Activated naive CD4-positive, alpha-beta T cell treated with anti-CD3 and anti-CD28 coated beads, Interleukin-2, amount 10 ng/mL, durations not matched to agents 7 days and 5 days (primary cell): ENCODE results near the gene PPP1R2.
A peak's percentile ranks its signal among the peaks of the same experiment; 100 is the strongest.

Experiments used
- CTCF ChIA-PET: fragments of 350-600 bp; sonication (Branson Sonifier 250); formaldehyde crosslinking; loops from one replicate; lab custom pipeline; 2021; ENCODE audit warnings: antibody characterized with exemption; lab: Charles Lee
- DNase-seq: peaks from one replicate; pipeline ENCODE4 v3.0.0-alpha.2; 2020
- H3K27ac Mint-ChIP-seq: one replicate; pipeline ENCODE4 v1.8.0; 2021; ENCODE audit warnings: mild to moderate bottlenecking, moderate library complexity, mixed read lengths
- H3K27me3 Mint-ChIP-seq: one replicate; pipeline ENCODE4 v1.8.0; 2021; ENCODE audit warnings: mild to moderate bottlenecking, mixed read lengths
- H3K36me3 Mint-ChIP-seq: one replicate; pipeline ENCODE4 v1.8.0; 2021; ENCODE audit warnings: mixed read lengths
- H3K4me1 Mint-ChIP-seq: one replicate; pipeline ENCODE4 v1.8.0; 2021; ENCODE audit warnings: mixed read lengths
- H3K4me3 Mint-ChIP-seq: one replicate; pipeline ENCODE4 v1.8.0; 2021; ENCODE audit warnings: mild to moderate bottlenecking, moderate library complexity, mixed read lengths
- H3K9me3 Mint-ChIP-seq: one replicate; pipeline ENCODE4 v1.8.0; 2021; ENCODE audit warnings: mixed read lengths

The PPP1R2 gene

DNA sequence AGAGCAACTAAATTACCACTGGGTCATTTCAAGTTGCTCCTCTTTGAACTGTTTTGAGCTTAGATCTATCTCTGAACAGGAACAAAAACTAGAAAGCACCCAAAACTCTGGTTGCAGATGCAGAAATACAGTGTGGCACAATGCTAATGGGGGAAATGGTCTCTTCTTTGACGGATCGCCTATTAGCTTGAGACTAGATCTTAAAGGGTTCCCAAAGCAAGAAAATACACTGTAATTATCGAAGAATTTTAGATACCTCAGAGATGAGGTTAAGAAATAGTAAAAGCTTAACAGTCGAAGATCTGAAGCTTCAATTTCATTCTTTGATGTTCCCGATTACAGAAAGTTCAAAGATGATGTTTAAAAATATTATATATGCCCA is 818 bp downstream of the PPP1R2 start:
- CTCF ChIA-PET: interaction anchor here (0.7 to 4.2 kb wide), 6 partner anchors 8 to 742 kb away, joined by 3 to 24 read pairs (median 6); partner anchors contain the start of gene XXYLT1
- H3K27ac Mint-ChIP-seq: peak overlapping the region; percentile 96
- peaks cover 75% of the 10 kb centered on the region for H3K4me1 Mint-ChIP-seq

DNA sequence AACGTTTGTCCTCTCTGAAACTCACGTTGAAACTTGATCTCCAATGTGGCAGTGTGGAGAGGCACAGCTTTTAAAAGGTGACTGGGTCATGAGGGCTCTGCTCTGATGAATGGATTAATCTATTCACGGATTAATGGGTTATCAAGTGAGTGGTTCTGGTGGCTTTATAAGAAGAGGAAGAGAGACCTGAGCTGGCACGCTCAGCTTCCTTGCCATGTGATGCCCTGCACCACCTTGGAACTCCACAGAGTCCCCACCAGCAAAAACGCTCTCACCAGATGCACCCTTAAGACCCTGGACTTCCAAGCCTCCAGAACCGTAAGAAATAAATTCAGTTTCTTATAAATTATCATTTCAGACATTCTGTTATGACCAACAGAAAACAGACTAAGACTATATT is 2.6 kb downstream of the PPP1R2 start:
- CTCF ChIA-PET: interaction anchor here (4.2 kb wide), 1 partner anchor 269 kb away, joined by 24 read pairs; the partner anchor contains the start of gene XXYLT1
- peak overlapping the region; percentile 83 for H3K4me3 Mint-ChIP-seq
- H3K27me3 Mint-ChIP-seq: no peaks in the 10 kb centered on the region
- H3K27ac Mint-ChIP-seq: peak overlapping the region; percentile 60
- no peaks in the 10 kb centered on the region for H3K9me3 Mint-ChIP-seq
- peaks cover 17% of the 10 kb centered on the region for H3K36me3 Mint-ChIP-seq
- peaks cover 70% of the 10 kb centered on the region for H3K4me1 Mint-ChIP-seq
- DNase-seq: no peak

More for the DNA sequence above, 818 bp downstream of the PPP1R2 start:
- no peak for DNase-seq
- Mint-ChIP-seq H3K36me3 (peaks cover 15% of the 10 kb centered on the region), H3K4me3 (peak overlapping the region; percentile 83), H3K27me3 (no peaks in the 10 kb centered on the region), H3K9me3 (no peaks in the 10 kb centered on the region)

DNA sequence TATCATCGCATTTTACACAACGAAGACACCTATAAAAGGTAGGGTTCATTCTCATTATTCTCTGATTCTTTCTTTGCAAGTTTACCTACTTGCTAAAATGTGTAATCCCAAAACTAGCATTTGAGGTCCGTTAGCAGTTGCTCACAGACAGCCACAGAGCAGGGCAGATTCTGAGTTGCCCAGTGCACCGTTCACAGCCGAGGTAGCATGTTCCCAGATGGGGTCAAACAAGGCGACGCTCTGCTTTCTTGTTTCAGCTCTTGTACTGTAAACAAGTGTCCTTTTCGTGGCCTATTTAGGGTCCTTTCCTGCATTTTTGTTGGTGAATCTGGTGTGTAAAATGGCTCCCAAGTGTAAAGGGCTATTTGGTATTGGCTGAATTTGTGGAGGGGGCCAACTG is 3.1 kb downstream of the PPP1R2 start:
- Mint-ChIP-seq H3K4me1 (peaks cover 70% of the 10 kb centered on the region), H3K27me3 (no peaks in the 10 kb centered on the region), H3K27ac (peak overlapping the region; percentile 60), H3K36me3 (peaks cover 22% of the 10 kb centered on the region), H3K9me3 (no peaks in the 10 kb centered on the region), H3K4me3 (peak overlapping the region; percentile 83)
- peak; percentile 34 for DNase-seq
- CTCF ChIA-PET: interaction anchor here (2.2 kb wide), 1 partner anchor 17 kb away, joined by 6 read pairs; no protein-coding TSS in a partner anchor

DNA sequence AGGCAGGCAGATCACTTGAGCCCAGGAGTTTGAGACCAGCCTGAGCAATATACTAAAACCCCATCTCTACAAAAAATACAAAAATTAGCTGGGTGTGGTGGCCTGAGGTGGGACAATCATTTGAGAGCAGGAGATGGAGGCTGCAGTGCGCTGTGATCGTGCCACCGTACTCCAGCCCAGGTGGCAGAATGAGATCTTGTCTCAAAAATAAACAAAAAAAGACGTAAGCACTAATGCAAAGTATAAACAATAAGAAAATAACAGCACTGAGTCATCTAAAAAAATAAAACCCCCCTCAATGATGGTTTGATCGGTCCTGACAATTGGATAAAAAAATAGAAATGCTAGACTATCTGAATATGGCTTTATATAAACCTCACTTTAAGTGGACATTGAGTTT is 3.6 kb downstream of the PPP1R2 start:
- Mint-ChIP-seq H3K27ac (peak overlapping the region; percentile 60), H3K36me3 (peaks cover 27% of the 10 kb centered on the region), H3K4me3 (peak overlapping the region; percentile 83), H3K9me3 (no peaks in the 10 kb centered on the region), H3K4me1 (peaks cover 70% of the 10 kb centered on the region), H3K27me3 (no peaks in the 10 kb centered on the region)
- no peak for DNase-seq
- CTCF ChIA-PET: interaction anchor here (0.7 to 3.2 kb wide), 5 partner anchors 10 to 268 kb away, joined by 3 to 16 read pairs (median 5); partner anchors contain the start of gene XXYLT1

DNA sequence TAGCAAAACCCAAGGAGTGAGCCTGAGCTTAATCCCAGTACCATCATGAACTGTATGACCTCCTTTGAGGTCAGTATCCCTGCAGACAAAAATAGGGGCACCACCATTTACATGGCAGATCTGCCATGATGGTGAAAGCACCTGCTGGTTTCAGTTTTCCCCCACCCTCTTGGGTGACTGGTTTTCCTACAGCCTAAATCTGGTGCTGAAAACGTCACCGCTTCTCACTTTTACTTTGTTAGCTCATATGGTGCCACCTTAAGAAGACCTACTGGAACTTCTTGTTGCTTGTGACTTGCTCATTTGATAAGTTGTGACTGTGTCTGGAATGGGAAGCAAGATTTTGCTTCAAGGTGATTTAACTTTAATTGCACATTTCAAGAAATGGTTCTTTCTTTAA is 5.1 kb downstream of the PPP1R2 start:
- CTCF ChIA-PET: interaction anchor here (0.7 to 3.2 kb wide), 6 partner anchors 11 to 267 kb away, joined by 3 to 16 read pairs (median 6); partner anchors contain the start of gene XXYLT1
- Mint-ChIP-seq H3K4me1 (peaks cover 74% of the 10 kb centered on the region), H3K36me3 (peaks cover 33% of the 10 kb centered on the region), H3K27ac (peak overlapping the region; percentile 71), H3K4me3 (peak overlapping the region; percentile 35), H3K27me3 (no peaks in the 10 kb centered on the region), H3K9me3 (no peaks in the 10 kb centered on the region)
- DNase-seq: peak; percentile 66

DNA sequence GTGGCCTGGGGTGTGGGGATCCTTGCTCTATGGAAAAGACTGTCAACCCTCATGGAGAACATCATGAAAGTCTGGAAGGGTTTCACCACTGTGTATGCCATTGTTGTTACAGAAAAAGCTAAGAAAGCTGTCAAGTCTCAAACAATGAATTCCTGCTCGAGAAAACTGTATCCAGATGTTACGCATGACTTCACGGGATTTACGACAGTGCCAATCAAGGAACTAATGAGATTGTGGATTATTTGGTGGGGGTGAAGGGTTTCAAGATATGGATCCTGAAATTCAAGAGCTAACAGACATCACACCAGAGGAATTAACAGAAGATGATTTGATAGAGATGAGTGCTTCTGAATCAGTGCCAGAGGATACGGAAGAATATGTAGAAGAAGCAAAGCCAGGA is 7.8 kb downstream of the PPP1R2 start:
- Mint-ChIP-seq H3K36me3 (peaks cover 34% of the 10 kb centered on the region), H3K27ac (no peak overlapping the region), H3K27me3 (no peaks in the 10 kb centered on the region), H3K9me3 (no peaks in the 10 kb centered on the region), H3K4me3 (no peak overlapping the region), H3K4me1 (peaks cover 81% of the 10 kb centered on the region)
- no peak for DNase-seq
- CTCF ChIA-PET: interaction anchor here (1.3 kb wide), 2 partner anchors 21 to 264 kb away, joined by 4 to 5 read pairs; partner anchors contain the start of gene XXYLT1

DNA sequence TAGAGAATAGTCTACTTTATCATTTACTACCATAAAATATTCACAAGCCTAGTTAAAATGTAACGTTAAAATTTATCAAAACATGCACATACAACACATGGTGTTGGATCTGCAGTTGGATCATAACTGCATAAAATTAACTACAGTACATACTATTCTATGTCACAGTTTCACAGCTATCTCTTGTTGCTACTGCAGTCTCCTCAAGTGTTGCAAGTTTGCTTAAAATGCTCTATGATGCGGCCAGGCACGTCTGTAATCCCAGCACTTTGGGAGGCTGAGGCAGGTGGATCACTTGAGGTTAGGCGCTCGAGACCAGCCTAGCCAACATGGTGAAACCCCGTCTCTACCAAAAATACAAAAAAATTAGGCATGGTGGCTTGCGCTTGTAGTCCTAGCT is 10.3 kb downstream of the PPP1R2 start:
- Mint-ChIP-seq H3K36me3 (peaks cover 35% of the 10 kb centered on the region), H3K9me3 (no peaks in the 10 kb centered on the region), H3K27ac (no peak overlapping the region), H3K27me3 (no peaks in the 10 kb centered on the region), H3K4me1 (peaks cover 58% of the 10 kb centered on the region), H3K4me3 (no peak overlapping the region)
- CTCF ChIA-PET: interaction anchor here (1.1 to 2.5 kb wide), 5 partner anchors 9 to 850 kb away, joined by 3 to 9 read pairs (median 4); partner anchors contain the start of gene XXYLT1
- DNase-seq: no peak

DNA sequence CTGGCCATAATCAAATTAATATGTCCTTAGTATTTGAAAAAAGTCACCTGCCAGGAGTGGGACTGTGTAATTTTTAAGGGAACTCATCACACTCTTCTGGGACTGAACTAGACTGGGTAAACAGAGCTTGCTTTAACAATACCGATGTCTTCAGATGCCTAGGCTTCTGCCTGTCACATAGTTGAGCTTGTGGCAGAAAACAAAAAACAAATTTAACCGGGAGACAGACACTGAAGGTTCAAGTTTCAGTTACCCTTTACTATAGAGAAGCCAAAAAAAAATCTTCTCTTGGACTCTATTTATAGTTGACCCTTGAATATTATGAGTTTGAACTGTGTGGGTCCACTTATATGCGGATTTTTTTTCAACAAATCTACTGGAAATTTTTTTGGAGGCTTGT is 10.8 kb downstream of the PPP1R2 start:
- Mint-ChIP-seq H3K9me3 (no peaks in the 10 kb centered on the region), H3K4me3 (no peak overlapping the region), H3K27me3 (no peaks in the 10 kb centered on the region), H3K4me1 (peaks cover 55% of the 10 kb centered on the region), H3K27ac (no peak overlapping the region), H3K36me3 (peaks cover 39% of the 10 kb centered on the region)
- CTCF ChIA-PET: interaction anchor here (0.9 to 2.5 kb wide), 3 partner anchors 10 to 261 kb away, joined by 3 to 9 read pairs (median 4); partner anchors contain the start of gene XXYLT1
- no peak for DNase-seq

DNA sequence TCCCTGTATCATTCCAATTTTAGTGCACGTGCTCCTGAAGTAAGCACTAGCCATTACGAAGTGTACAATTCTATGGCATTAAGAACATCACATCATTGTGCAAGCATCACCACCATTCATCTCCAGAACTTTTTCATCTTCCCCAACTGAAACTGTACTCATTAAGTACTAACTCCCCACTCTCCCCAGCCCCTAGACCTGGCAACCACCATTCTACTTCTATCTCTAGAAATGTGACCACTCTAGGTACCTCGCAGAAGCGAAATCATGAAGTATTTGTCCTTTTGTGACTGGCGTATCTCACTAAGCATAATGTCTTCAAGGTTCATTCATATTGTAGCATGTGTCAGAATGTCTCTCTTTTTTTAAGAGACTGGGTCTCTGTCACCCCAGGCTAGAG is 11.4 kb downstream of the PPP1R2 start:
- Mint-ChIP-seq H3K9me3 (no peaks in the 10 kb centered on the region), H3K36me3 (peaks cover 39% of the 10 kb centered on the region), H3K4me3 (no peak overlapping the region), H3K27me3 (no peaks in the 10 kb centered on the region), H3K4me1 (peaks cover 51% of the 10 kb centered on the region), H3K27ac (no peak overlapping the region)
- DNase-seq: no peak
- CTCF ChIA-PET: interaction anchor here (0.9 kb wide), 1 partner anchor 24 kb away, joined by 3 read pairs; no protein-coding TSS in a partner anchor

DNA sequence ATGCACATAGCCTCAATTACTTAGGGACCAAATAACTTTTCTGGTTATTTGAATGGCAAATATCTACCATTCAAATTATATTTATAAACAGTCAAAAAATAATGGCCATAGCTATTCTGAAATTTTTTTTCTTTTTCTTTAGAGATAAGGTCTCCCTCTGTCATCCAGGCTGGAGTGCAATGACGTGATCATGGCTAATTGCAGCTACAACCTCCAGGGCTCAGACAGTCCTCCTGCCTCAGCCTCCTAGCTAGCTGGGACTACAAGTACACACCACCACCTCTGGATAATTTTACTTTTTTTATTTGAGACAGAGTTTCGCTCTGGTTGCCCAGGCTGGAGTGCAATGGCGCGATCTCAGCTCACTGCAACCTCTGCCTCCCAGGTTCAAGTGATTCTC is 16.6 kb downstream of the PPP1R2 start:
- Mint-ChIP-seq H3K9me3 (no peaks in the 10 kb centered on the region), H3K27ac (no peak overlapping the region), H3K4me3 (no peak overlapping the region), H3K27me3 (no peaks in the 10 kb centered on the region), H3K4me1 (peaks cover 38% of the 10 kb centered on the region), H3K36me3 (peaks cover 44% of the 10 kb centered on the region)
- no peak for DNase-seq
- CTCF ChIA-PET: interaction anchor here (1.0 to 9.5 kb wide), 3 partner anchors 252 to 324 kb away, joined by 3 to 111 read pairs (median 6); partner anchors contain the start of gene XXYLT1

DNA sequence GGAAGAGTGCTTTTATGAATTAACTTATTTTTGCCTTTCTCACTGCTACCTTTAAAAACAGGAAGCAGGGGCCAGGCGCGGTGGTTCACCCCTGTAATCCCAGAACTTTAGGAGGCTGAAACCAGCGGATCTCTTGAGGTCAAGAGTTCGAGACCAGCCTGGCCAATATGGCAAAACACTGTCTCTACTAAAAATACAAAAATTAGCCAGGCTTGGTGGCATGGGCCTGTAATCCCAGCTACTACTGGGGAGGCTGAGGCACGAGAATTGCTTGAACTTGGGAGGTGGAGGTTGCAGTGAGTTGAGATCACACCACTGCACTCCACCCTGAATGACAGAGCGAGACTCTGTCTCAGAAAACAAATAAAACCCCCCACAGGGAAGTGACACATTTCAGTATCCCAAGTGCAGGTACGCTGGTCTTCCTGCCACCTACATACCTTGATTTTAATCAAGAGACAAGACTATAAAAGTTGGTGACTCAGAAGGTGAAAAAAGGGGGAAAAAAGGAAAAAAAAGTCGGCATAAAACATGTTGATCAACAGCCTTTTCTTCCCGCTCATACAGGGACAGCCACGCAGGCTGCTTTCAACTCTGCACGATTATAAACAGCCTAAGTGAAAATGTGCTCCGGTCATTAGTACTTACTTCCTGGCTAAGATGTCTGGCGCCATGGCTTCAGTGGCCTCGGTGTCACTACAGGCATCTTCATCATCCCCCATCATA is 18.8 kb downstream of the PPP1R2 start:
- CTCF ChIA-PET: interaction anchor here (1.1 to 9.5 kb wide), 8 partner anchors 12 to 262 kb away, joined by 3 to 111 read pairs (median 6); partner anchors contain the start of genes PPP1R2 and XXYLT1
- DNase-seq: no peak
- no peaks in the 10 kb centered on the region for H3K9me3 Mint-ChIP-seq
- H3K4me3 Mint-ChIP-seq: peak overlapping the region; percentile 22
- H3K36me3 Mint-ChIP-seq: peaks cover 44% of the 10 kb centered on the region
- H3K27me3 Mint-ChIP-seq: no peaks in the 10 kb centered on the region
- H3K4me1 Mint-ChIP-seq: peaks cover 37% of the 10 kb centered on the region
- H3K27ac Mint-ChIP-seq: peak overlapping the region; percentile 81

DNA sequence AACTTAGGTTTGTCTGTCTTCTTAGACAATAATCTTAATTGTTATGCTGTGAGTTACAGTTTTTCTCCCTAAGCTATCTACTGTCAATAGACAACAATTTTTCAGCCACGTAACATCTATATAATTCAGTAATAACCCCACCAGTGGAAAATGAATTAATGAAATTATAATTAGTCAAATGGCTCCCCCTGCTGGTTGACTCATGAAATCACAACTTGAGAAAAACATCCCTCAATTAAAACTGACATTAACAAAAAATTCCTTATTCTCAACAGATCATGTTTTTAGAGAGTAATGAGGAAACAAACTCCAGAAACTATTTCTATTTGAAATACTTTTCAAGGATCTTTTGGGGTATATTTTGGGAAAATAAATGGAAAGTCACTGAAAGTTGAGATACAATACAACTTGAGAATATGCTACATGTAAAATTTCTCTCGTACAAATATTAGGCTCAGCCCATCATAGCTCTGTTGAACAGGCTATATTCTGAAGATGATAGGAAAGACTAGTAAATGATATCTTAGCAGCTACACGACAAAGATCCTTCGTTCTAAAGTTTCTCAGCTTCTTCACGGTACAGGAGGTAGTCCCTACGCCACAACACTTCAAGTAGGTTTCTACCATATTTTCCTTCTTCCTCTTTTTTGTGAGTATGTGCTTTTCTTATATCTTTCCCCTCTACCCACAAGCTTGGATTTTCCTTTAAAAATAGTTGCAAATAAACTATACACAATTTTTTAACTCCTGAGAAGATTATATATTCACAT is 20.7 kb downstream of the PPP1R2 start:
- CTCF ChIA-PET: interaction anchor here (0.6 to 9.5 kb wide), 14 partner anchors 11 to 764 kb away, joined by 3 to 111 read pairs (median 4); partner anchors contain the start of gene XXYLT1
- Mint-ChIP-seq H3K27ac (peak overlapping the region; percentile 0), H3K27me3 (no peaks in the 10 kb centered on the region), H3K9me3 (no peaks in the 10 kb centered on the region), H3K36me3 (peaks cover 40% of the 10 kb centered on the region), H3K4me3 (no peak overlapping the region), H3K4me1 (peaks cover 35% of the 10 kb centered on the region)
- no peak for DNase-seq

DNA sequence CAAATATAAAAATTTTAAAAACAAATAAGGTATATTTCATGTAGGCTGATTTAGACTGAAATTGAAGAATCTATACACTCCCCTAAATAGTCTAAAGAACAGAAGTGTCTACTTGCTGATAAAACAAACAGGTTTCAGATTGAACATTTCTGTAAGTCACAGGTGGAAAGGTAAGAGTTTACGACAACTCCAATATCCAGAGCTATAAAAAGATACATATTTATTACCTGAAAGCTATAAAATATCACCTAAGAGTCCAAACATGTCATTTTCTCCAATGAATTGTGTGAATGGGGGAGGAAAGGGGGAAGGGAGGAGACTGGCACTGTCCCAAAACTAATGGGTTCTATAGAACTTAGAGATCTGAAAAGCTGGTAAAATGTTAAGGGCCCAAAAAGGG is 26.1 kb downstream of the PPP1R2 start:
- Mint-ChIP-seq H3K27me3 (no peaks in the 10 kb centered on the region), H3K27ac (no peak overlapping the region), H3K4me3 (no peak overlapping the region), H3K9me3 (no peaks in the 10 kb centered on the region), H3K4me1 (peaks cover 2% of the 10 kb centered on the region), H3K36me3 (peaks cover 52% of the 10 kb centered on the region)
- no peak for DNase-seq
- CTCF ChIA-PET: interaction anchor here (3.1 kb wide), 1 partner anchor 246 kb away, joined by 30 read pairs; the partner anchor contains the start of gene XXYLT1
